ENCODE results near the gene MORN5. TPM values are rescaled to one million over a fixed set of nuclear protein-coding genes. Genes with fewer than 3 reads are reported as not detected.
A peak's percentile ranks its signal among the peaks of the same experiment; 100 is the strongest.

The MORN5 gene
- total and polyA plus RNA-seq, 2 experiments from 2014 or later: not detected

DNA sequence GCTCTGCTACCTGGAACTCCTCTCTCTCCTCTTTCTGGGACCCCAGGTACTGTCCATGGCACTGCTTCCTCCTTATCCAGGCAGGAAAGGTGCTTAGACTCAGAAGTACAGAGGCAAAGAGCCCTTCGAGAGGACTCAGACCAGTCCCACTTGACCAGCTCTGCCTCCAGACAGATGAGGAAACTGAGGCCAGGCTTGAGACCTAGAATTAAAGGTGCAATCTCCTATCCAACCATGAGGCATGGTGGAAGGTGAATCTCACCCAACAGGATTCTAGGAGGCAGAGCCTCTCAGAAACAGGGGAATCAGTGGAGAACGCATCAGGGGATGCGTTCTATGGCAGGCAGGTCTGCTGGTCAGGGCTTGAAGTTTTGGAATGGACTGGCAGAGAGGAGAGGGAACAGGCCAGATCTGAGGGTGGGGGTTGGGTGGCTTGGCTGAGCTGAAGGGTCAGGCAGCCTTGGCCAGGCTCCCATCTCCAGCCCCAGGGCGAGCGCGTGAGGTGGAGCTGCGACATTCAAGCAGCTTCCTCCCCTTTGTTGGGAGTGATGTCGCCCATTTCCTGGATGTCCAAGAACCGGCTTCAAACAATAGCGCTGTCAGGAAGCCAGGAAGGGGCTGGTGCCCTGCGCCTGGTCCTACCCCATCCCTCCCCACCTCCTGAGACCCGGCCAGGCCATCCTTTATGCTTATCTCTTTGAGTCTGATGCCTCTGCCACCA is 26.3 kb upstream of the MORN5 start (continued):
- TF ChIP-seq REST (IDR thresholded peaks at IDR 0.05; ENCODE audit: unreplicated experiment): no peak
- no peak for TF ChIP-seq ZNF114 (CRISPR knock-in tag; IDR thresholded peaks at IDR 0.05)
- no peak for TF ChIP-seq EZH2 (IDR thresholded peaks at IDR 0.05; ENCODE audit: low read depth, unreplicated experiment)
- TF ChIP-seq NANOG (IDR thresholded peaks at IDR 0.05; ENCODE audit: borderline replicate concordance): 0 out of 2 replicates have a peak, but pooled peaks have one; percentile 13

- Mint-ChIP-seq H3K9me3 (no peaks in the 10 kb centered on the region), H3K36me3 (ENCODE audit: low read depth) (no peaks in the 10 kb centered on the region), H3K27ac (no peak overlapping the region), H3K27me3 (ENCODE audit: insufficient read depth, low read depth, poor library complexity) (peaks cover 27% of the 10 kb centered on the region), H3K4me1 (peaks cover 36% of the 10 kb centered on the region), H3K4me3 (no peak overlapping the region)
- H3K4me1 ChIP-seq (ENCODE audit: insufficient read depth): peaks cover 44% of the 10 kb centered on the region
- peak overlapping the region; percentile 71 for H3K4me2 ChIP-seq
- ATAC-seq (no peak), DNase-seq (ENCODE audit: low spot score) (no peak)
- no peaks in the 10 kb centered on the region for H3F3A ChIP-seq (replicated peaks; ENCODE audit: low read depth)
- peak overlapping the region; percentile 59; the same call in 1 of the 2 replicates for H2AFZ ChIP-seq
- no peaks in the 10 kb centered on the region for H3K79me2 ChIP-seq (replicated peaks; ENCODE audit: insufficient read depth)
- H3K9me2 ChIP-seq (ENCODE audit: insufficient read depth): 0 out of 2 replicates have a peak, but pooled peaks cover 3% of the 10 kb centered on the region
- H3K4me3 ChIP-seq: no peak overlapping the region
- no peak overlapping the region for H3K27ac ChIP-seq (ENCODE audit: low read depth)
- H3K27me3 ChIP-seq (ENCODE audit: insufficient read depth): peaks cover 11% of the 10 kb centered on the region; the same call in 1 of the 2 replicates
- H3K36me3 ChIP-seq (ENCODE audit: insufficient read depth): no peaks in the 10 kb centered on the region
- no peaks in the 10 kb centered on the region for H4K20me1 ChIP-seq (replicated peaks; ENCODE audit: insufficient read depth)
- TF ChIP-seq EZH2phosphoT487 (IDR thresholded peaks at IDR 0.05; ENCODE audit: unreplicated experiment) (no peak), STAT1 (IDR thresholded peaks at IDR 0.05; ENCODE audit: unreplicated experiment) (no peak), ZNF114 (CRISPR knock-in tag; IDR thresholded peaks at IDR 0.05) (no peak), JUNB (IDR thresholded peaks at IDR 0.05; ENCODE audit: unreplicated experiment) (no peak), REST (IDR thresholded peaks at IDR 0.05; ENCODE audit: unreplicated experiment) (no peak), ZNF331 (CRISPR knock-in tag; IDR thresholded peaks at IDR 0.05; ENCODE audit: low read depth) (no peak), EZH2 (IDR thresholded peaks at IDR 0.05; ENCODE audit: low read depth, unreplicated experiment) (no peak), NANOG (IDR thresholded peaks at IDR 0.05; ENCODE audit: borderline replicate concordance) (no peak), POLR2AphosphoS5 (IDR thresholded peaks at IDR 0.05; ENCODE audit: low read depth) (no peak)
- TF ChIP-seq, protein P1, sequence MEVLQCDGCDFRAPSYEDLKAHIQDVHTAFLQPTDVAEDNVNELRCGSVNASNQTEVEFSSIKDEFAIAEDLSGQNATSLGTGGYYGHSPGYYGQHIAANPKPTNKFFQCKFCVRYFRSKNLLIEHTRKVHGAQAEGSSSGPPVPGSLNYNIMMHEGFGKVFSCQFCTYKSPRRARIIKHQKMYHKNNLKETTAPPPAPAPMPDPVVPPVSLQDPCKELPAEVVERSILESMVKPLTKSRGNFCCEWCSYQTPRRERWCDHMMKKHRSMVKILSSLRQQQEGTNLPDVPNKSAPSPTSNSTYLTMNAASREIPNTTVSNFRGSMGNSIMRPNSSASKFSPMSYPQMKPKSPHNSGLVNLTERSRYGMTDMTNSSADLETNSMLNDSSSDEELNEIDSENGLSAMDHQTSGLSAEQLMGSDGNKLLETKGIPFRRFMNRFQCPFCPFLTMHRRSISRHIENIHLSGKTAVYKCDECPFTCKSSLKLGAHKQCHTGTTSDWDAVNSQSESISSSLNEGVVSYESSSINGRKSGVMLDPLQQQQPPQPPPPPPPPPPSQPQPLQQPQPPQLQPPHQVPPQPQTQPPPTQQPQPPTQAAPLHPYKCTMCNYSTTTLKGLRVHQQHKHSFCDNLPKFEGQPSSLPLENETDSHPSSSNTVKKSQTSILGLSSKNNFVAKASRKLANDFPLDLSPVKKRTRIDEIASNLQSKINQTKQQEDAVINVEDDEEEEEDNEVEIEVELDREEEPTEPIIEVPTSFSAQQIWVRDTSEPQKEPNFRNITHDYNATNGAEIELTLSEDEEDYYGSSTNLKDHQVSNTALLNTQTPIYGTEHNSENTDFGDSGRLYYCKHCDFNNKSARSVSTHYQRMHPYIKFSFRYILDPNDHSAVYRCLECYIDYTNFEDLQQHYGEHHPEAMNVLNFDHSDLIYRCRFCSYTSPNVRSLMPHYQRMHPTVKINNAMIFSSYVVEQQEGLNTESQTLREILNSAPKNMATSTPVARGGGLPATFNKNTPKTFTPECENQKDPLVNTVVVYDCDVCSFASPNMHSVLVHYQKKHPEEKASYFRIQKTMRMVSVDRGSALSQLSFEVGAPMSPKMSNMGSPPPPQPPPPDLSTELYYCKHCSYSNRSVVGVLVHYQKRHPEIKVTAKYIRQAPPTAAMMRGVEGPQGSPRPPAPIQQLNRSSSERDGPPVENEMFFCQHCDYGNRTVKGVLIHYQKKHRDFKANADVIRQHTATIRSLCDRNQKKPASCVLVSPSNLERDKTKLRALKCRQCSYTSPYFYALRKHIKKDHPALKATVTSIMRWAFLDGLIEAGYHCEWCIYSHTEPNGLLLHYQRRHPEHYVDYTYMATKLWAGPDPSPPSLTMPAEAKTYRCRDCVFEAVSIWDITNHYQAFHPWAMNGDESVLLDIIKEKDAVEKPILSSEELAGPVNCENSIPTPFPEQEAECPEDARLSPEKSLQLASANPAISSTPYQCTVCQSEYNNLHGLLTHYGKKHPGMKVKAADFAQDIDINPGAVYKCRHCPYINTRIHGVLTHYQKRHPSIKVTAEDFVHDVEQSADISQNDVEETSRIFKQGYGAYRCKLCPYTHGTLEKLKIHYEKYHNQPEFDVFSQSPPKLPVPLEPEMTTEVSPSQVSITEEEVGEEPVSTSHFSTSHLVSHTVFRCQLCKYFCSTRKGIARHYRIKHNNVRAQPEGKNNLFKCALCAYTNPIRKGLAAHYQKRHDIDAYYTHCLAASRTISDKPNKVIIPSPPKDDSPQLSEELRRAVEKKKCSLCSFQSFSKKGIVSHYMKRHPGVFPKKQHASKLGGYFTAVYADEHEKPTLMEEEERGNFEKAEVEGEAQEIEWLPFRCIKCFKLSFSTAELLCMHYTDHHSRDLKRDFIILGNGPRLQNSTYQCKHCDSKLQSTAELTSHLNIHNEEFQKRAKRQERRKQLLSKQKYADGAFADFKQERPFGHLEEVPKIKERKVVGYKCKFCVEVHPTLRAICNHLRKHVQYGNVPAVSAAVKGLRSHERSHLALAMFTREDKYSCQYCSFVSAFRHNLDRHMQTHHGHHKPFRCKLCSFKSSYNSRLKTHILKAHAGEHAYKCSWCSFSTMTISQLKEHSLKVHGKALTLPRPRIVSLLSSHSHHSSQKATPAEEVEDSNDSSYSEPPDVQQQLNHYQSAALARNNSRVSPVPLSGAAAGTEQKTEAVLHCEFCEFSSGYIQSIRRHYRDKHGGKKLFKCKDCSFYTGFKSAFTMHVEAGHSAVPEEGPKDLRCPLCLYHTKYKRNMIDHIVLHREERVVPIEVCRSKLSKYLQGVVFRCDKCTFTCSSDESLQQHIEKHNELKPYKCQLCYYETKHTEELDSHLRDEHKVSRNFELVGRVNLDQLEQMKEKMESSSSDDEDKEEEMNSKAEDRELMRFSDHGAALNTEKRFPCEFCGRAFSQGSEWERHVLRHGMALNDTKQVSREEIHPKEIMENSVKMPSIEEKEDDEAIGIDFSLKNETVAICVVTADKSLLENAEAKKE (CRISPR knock-in tag; IDR thresholded peaks at IDR 0.05): no peak
Measured at GRCh38 chr9:122133984-122134535, 25.6 kb upstream of the MORN5 start.
